C4-2B (cell line): ENCODE measurements around the gene ZDHHC17.
A peak's percentile ranks its signal among the peaks of the same experiment; 100 is the strongest.

Source experiments
- H3K27ac ChIP-seq: fragments of 450-650 bp; 2 replicates; pipeline ENCODE4 v1.5.1; 2017
- CTCF ChIP-seq: fragments of 450-650 bp; conservative IDR thresholded peaks from 2 replicates; pipeline ENCODE4 v1.5.1; 2017; ENCODE audit warnings: mild to moderate bottlenecking
- ZFX ChIP-seq: fragments of 450-650 bp; IDR thresholded peaks from 2 replicates; pipeline ENCODE4 v1.6.1; 2017

The ZDHHC17 gene

GRCh38 chr12:76871742-76872141 is 107.8 kb downstream of the ZDHHC17 start:
- TF ChIP-seq CTCF: no peak
- TF ChIP-seq ZFX: no peak
- no peak overlapping the region for H3K27ac ChIP-seq

- TF ChIP-seq ZFX: no peak
- no peak for TF ChIP-seq CTCF
- no peak overlapping the region for H3K27ac ChIP-seq
Measured at GRCh38 chr12:76872415-76872814, 108.5 kb downstream of the ZDHHC17 start.

- H3K27ac ChIP-seq: no peak overlapping the region
- TF ChIP-seq ZFX (no peak), CTCF (no peak)
Measured at GRCh38 chr12:76874027-76874426, 110.1 kb downstream of the ZDHHC17 start.

- H3K27ac ChIP-seq: peak overlapping the region; percentile 20; the same call in 1 of the 2 replicates
- TF ChIP-seq CTCF (no peak), ZFX (no peak)
Measured at GRCh38 chr12:76874491-76875190, 110.7 kb downstream of the ZDHHC17 start.

GRCh38 chr12:76876696-76877229 is 112.8 kb downstream of the ZDHHC17 start:
- TF ChIP-seq ZFX: no peak
- TF ChIP-seq CTCF: no peak
- H3K27ac ChIP-seq: peak overlapping the region; percentile 47

- TF ChIP-seq ZFX: no peak
- no peak for TF ChIP-seq CTCF
- H3K27ac ChIP-seq: peak overlapping the region; percentile 77; the same call in 1 of the 2 replicates
Measured at GRCh38 chr12:76878099-76878898, 114.4 kb downstream of the ZDHHC17 start.
